Natural killer cell (primary cell): ENCODE results near the gene FAM78B. TPM values are rescaled to one million over a fixed set of nuclear protein-coding genes. Genes with fewer than 3 reads are reported as not detected.

Experiments
- ATAC-seq, 3 donors: fragments of 150-1000 bp in 2 of 3; fragments of 200-7000 bp in 1 of 3; cut with Tn5 transposase; 1 replicate in 1 of 3; 2 replicates in 2 of 3; pipeline ENCODE4 v1.10.0; 2021; ENCODE audit warnings: mild to moderate bottlenecking in 2 of 3, moderate library complexity in 2 of 3
- DNase-seq, 2 donors: peaks; one replicate each; pipeline versions ENCODE4 v3.0.0 to v3.0.0-alpha.2; 2013 to 2021; ENCODE audit warnings: mixed read lengths in 1 of 2
- H3K27ac ChIP-seq: one replicate; pipeline ENCODE4 v1.5.1; 2013; ENCODE audit warnings: mild to moderate bottlenecking, low read length
- H3K27me3 ChIP-seq: one replicate; pipeline ENCODE4 v1.6.1; 2013; ENCODE audit warnings: low read length; ENCODE audit not compliant: control insufficient read depth, insufficient read depth
- H3K36me3 ChIP-seq: one replicate; pipeline ENCODE4 v1.6.1; 2013; ENCODE audit warnings: low read length; ENCODE audit not compliant: control insufficient read depth, insufficient read depth
- H3K4me1 ChIP-seq: one replicate; pipeline ENCODE4 v1.6.1; 2013; ENCODE audit warnings: low read length; ENCODE audit not compliant: control insufficient read depth, insufficient read depth
- H3K4me3 ChIP-seq: one replicate; pipeline ENCODE4 v1.5.1; 2013; ENCODE audit warnings: low read length
- H3K9me3 ChIP-seq: one replicate; pipeline ENCODE4 v1.6.1; 2013; ENCODE audit warnings: low read length; ENCODE audit not compliant: control insufficient read depth, insufficient read depth
- H3K27ac Mint-ChIP-seq, 2 donors: one replicate each; pipeline ENCODE4 v1.8.0; 2022; ENCODE audit warnings: mild to moderate bottlenecking in 2 of 2, mixed read lengths in 2 of 2, moderate library complexity in 1 of 2
- H3K27me3 Mint-ChIP-seq, 2 donors: one replicate each; pipeline ENCODE4 v1.8.0; 2022; ENCODE audit warnings: low read depth in 2 of 2, mixed read lengths in 2 of 2
- H3K36me3 Mint-ChIP-seq: one replicate; pipeline ENCODE4 v1.8.0; 2022; ENCODE audit warnings: mixed read lengths
- H3K4me1 Mint-ChIP-seq, 2 donors: one replicate each; pipeline ENCODE4 v1.8.0; 2022; ENCODE audit warnings: mixed read lengths in 2 of 2
- H3K4me3 Mint-ChIP-seq: one replicate; pipeline ENCODE4 v1.8.0; 2022; ENCODE audit warnings: mild to moderate bottlenecking, moderate library complexity, mixed read lengths
- H3K9me3 Mint-ChIP-seq, 2 donors: one replicate each; pipeline ENCODE4 v1.8.0; 2022; ENCODE audit warnings: mixed read lengths in 2 of 2
- WGBS: methylation state at CpG from one replicate; pipeline ENCODE4 v1.1.7; 2013; ENCODE audit warnings: missing lambda C conversion rate; ENCODE audit not compliant: insufficient coverage; 5-methylcytosine and 5-hydroxymethylcytosine counted together
- intact Hi-C: fragments of 100-400 bp; cut with micrococcal nuclease; formaldehyde crosslinking; loops from one replicate; pipeline ENCODE4 v1.14.2; 2022
- total RNA-seq, 4 donors: library from RNA; stranded (reverse); fragments of 120-200 nt in 1 of 4; gene quantifications; one replicate each; pipeline versions ENCODE4 v1.2.3 to v1.2.4, GENCODE V29; 2013 to 2022
- TF ChIP-seq, protein P1 (sequence below): fragments of 200-600 bp; IDR thresholded peaks from one replicate; pipeline ENCODE4 v1.8.0; 2022; ENCODE audit warnings: antibody characterized with exemption

Gene FAM78B
- total RNA-seq, 3 donors from 2014 or later (not counting 1 experiment from before 2014, with no cell fraction given): not detected

DNA sequence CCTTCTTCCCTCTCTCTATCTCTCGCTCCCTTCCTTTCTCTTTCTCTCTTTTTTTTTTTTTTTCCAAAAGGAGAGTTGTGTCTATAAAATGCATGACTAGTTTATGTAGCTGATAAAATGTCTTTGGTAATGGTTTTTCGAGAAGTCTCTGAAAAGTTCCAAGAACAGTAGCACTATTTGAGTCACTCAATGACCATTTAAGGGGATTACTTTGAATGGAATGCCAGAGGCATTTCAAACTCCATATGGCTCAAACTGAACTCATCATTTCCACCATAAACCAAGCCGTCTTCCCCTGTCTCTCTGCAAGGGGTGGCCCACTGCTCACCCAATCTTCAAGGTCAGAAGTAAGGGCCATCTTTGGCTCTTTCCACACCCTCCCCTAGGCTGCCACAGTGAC is 93.3 kb downstream of the FAM78B start:
- H3K4me1 ChIP-seq: no peaks in the 10 kb centered on the region
- no peaks in the 10 kb centered on the region for H3K9me3 ChIP-seq
- H3K9me3 Mint-ChIP-seq: no peaks in the 10 kb centered on the region
- WGBS: 75% methylated on average over 2 of the region's 3 CpGs
- no peaks in the 10 kb centered on the region for H3K27me3 Mint-ChIP-seq
- H3K27ac ChIP-seq: no peak overlapping the region
- ATAC-seq: no peak
- DNase-seq: no peak
- no peaks in the 10 kb centered on the region for H3K27me3 ChIP-seq
- intact Hi-C loops: no loop called here
- H3K36me3 ChIP-seq: no peaks in the 10 kb centered on the region
- TF ChIP-seq, protein P1, sequence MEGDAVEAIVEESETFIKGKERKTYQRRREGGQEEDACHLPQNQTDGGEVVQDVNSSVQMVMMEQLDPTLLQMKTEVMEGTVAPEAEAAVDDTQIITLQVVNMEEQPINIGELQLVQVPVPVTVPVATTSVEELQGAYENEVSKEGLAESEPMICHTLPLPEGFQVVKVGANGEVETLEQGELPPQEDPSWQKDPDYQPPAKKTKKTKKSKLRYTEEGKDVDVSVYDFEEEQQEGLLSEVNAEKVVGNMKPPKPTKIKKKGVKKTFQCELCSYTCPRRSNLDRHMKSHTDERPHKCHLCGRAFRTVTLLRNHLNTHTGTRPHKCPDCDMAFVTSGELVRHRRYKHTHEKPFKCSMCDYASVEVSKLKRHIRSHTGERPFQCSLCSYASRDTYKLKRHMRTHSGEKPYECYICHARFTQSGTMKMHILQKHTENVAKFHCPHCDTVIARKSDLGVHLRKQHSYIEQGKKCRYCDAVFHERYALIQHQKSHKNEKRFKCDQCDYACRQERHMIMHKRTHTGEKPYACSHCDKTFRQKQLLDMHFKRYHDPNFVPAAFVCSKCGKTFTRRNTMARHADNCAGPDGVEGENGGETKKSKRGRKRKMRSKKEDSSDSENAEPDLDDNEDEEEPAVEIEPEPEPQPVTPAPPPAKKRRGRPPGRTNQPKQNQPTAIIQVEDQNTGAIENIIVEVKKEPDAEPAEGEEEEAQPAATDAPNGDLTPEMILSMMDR: no peak
- no peak overlapping the region for H3K4me3 ChIP-seq
- no peaks in the 10 kb centered on the region for H3K36me3 Mint-ChIP-seq
- no peak overlapping the region for H3K4me3 Mint-ChIP-seq
- no peak overlapping the region for H3K27ac Mint-ChIP-seq
- no peaks in the 10 kb centered on the region for H3K4me1 Mint-ChIP-seq

DNA sequence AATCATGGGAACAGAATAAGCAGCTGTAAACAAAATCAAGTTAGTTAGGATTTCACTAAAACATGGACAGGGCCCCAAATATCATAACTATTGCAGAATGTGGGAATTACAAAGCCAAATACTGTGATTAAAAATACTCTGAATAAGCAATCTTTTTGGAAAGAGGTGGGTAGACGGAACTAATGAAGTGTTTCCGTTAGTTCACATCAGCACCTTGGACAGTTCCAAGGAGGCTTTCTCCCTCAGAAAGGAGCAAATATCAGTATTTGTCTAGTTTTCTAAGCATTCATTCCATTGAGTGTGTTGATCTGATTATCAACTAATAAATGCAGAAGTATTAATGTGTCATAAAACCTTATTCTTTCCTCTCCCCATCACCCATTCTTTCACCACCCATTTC is 97.4 kb downstream of the FAM78B start:
- H3K36me3 ChIP-seq: no peaks in the 10 kb centered on the region
- no peaks in the 10 kb centered on the region for H3K4me1 Mint-ChIP-seq
- no peaks in the 10 kb centered on the region for H3K36me3 Mint-ChIP-seq
- H3K4me3 ChIP-seq: no peak overlapping the region
- H3K9me3 ChIP-seq: no peaks in the 10 kb centered on the region
- intact Hi-C loops: no loop called here
- H3K4me3 Mint-ChIP-seq: no peak overlapping the region
- ATAC-seq (no peak), DNase-seq (no peak)
- H3K27me3 Mint-ChIP-seq: no peaks in the 10 kb centered on the region
- no peak overlapping the region for H3K27ac Mint-ChIP-seq
- no peaks in the 10 kb centered on the region for H3K4me1 ChIP-seq
- H3K27me3 ChIP-seq: no peaks in the 10 kb centered on the region
- 68% methylated on average over 2 of the region's 2 CpGs for WGBS
- H3K9me3 Mint-ChIP-seq: no peaks in the 10 kb centered on the region
- TF ChIP-seq, protein P1: no peak
- H3K27ac ChIP-seq: no peak overlapping the region

DNA sequence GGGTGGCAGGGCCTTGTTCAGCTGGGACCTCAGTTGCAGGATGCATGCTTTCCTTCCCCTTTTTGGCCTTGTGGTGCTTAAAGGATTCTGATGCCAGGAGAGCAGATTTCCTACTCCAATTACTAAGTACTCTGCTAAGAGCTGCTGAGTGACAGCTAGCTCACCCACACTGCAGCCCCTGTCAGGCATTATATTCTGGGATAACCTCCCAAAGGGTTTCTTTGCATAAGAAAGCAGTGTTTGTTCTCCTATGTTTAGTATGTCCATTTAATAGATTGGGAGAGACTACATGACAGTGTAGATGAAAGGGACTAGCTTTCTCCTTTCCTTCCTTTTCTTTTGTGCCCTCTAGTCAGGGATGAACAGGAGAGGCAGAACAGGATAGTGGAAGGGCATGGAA is 100.7 kb downstream of the FAM78B start:
- H3K27me3 ChIP-seq: no peaks in the 10 kb centered on the region
- H3K9me3 ChIP-seq: no peaks in the 10 kb centered on the region
- no peaks in the 10 kb centered on the region for H3K36me3 ChIP-seq
- Mint-ChIP-seq H3K27me3 (no peaks in the 10 kb centered on the region), H3K4me1 (no peaks in the 10 kb centered on the region), H3K36me3 (no peaks in the 10 kb centered on the region), H3K27ac (no peak overlapping the region), H3K4me3 (no peak overlapping the region), H3K9me3 (no peaks in the 10 kb centered on the region)
- H3K27ac ChIP-seq: no peak overlapping the region
- no peak for DNase-seq
- intact Hi-C loops: no loop called here
- ATAC-seq: no peak
- no peaks in the 10 kb centered on the region for H3K4me1 ChIP-seq
- TF ChIP-seq, protein P1: no peak
- no peak overlapping the region for H3K4me3 ChIP-seq

DNA sequence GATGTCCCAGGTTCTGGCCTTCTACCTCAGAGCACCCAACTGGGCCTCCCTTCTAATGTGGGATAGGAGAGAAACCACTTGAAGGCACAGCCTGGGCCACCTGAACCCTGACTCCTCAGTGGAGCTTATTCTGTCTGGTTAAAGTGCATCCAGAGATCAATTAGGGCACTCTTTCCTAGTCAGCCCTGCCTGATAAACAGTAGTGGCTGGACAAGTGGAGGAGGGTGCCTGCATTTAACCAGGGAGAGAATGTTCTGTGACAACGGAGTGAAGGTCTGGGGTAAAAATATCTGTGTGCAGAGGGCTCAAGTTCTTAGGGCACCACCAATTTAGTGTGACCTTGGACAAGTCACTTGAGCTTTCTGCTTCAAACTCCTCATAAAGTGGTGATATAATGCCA is 101.8 kb downstream of the FAM78B start:
- H3K4me3 ChIP-seq: no peak overlapping the region
- 100% methylated on average over 1 of the region's 1 CpG for WGBS
- H3K27me3 ChIP-seq: no peaks in the 10 kb centered on the region
- Mint-ChIP-seq H3K36me3 (no peaks in the 10 kb centered on the region), H3K4me1 (no peaks in the 10 kb centered on the region), H3K9me3 (no peaks in the 10 kb centered on the region), H3K27ac (no peak overlapping the region), H3K27me3 (no peaks in the 10 kb centered on the region), H3K4me3 (no peak overlapping the region)
- intact Hi-C loops: no loop called here
- H3K9me3 ChIP-seq: no peaks in the 10 kb centered on the region
- H3K4me1 ChIP-seq: no peaks in the 10 kb centered on the region
- ATAC-seq: no peak
- TF ChIP-seq, protein P1: no peak
- no peaks in the 10 kb centered on the region for H3K36me3 ChIP-seq
- DNase-seq: no peak
- H3K27ac ChIP-seq: no peak overlapping the region
